ENCODE results near the gene KCNH3.
"Not testable (repeated sequence)": the region's sequence is repeated elsewhere in the genome, so short reads cannot be mapped to it uniquely, and the experiment has no call there.

KCNH3 gene, protein sequence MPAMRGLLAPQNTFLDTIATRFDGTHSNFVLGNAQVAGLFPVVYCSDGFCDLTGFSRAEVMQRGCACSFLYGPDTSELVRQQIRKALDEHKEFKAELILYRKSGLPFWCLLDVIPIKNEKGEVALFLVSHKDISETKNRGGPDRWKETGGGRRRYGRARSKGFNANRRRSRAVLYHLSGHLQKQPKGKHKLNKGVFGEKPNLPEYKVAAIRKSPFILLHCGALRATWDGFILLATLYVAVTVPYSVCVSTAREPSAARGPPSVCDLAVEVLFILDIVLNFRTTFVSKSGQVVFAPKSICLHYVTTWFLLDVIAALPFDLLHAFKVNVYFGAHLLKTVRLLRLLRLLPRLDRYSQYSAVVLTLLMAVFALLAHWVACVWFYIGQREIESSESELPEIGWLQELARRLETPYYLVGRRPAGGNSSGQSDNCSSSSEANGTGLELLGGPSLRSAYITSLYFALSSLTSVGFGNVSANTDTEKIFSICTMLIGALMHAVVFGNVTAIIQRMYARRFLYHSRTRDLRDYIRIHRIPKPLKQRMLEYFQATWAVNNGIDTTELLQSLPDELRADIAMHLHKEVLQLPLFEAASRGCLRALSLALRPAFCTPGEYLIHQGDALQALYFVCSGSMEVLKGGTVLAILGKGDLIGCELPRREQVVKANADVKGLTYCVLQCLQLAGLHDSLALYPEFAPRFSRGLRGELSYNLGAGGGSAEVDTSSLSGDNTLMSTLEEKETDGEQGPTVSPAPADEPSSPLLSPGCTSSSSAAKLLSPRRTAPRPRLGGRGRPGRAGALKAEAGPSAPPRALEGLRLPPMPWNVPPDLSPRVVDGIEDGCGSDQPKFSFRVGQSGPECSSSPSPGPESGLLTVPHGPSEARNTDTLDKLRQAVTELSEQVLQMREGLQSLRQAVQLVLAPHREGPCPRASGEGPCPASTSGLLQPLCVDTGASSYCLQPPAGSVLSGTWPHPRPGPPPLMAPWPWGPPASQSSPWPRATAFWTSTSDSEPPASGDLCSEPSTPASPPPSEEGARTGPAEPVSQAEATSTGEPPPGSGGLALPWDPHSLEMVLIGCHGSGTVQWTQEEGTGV

DNA sequence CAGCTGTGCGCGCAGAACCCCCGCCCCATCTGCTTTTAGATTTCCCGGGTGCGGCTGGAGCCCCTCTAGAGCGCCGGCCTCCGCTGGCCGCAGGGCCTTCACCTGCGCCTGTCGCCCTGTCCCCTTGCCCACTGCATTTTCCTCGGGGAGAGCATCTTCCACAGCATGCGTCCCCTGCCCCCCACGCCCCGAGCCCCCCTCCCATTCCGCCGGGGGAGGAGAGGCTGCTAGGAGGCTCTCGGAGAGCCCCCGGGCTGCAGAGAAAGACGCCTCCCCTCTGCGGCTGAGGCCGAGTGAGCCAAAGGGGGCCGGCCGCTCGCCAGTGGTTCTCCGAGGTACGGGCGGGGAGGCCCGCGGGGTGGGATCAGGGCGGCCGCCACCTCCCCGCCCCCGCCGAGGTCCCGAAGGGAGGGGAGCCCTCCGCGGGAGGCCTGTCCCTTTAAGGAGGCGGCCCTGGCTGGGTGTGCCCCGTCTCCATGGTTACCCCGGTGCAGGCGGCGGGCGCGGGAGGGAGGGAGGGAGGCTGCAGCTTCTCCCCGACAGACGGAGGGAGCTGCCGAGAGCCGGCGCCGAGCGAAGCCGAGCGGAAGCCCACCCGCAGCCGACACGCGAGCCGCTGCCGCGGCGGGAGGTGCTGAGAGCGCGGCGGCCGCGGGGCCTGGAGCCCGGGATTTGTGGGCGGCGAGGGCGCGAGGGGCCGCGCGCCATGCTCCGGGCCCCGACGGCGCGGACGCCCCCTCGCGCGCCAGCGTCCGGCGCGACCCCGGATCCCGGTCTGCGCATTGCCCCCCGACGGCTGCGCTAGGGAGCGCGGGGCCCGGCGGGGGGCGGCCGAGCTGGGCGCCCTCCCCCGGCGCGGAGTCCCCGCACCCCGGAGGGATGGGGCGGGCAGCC lies at the start of gene KCNH3:
Gene KCNH3, plus strand, starts transcription at position 521 of the 894 bp plus-strand sequence. CDS start 387 bp downstream, outside the sequence.
- peak; percentile 91 for DNase-seq

DNA sequence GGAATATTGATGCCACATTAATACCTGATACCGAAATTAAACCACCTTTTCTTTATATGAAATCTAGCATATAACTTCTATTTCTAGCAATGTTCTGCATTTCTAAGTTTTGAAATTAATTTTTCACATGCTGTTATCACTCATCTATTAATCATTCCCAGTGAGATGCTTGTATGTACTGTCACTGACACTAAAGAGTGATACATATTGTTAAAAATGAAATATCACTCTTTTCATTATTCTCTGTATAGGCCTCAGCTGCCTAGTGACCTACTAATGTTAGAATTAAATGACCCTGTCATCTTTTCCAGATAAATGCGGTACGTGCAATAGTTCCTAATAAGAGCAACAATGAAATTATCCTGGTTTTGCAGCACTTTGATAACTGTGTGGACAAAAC lies 49.7 kb upstream of the KCNH3 start:
- no peak for DNase-seq

DNA sequence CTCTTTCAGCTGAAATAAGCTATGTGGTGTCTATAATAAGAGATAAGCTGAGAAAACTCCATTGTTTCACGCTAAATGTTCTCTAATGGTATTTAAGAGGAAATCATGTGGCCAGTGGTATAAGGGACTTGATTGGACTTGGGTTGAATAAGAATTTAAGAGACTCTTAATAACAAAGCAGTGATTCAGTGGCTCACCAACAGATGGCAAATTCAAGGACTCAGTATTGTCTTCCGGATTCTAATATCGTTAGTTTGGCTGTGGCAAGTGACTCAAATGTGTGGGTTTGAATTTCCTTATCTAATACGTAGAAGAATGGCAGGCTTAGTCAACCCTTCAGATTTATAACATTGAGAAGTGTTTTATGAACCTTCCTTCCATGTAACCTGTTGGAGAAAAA lies 49.1 kb upstream of the KCNH3 start:
- DNase-seq: no peak

DNA sequence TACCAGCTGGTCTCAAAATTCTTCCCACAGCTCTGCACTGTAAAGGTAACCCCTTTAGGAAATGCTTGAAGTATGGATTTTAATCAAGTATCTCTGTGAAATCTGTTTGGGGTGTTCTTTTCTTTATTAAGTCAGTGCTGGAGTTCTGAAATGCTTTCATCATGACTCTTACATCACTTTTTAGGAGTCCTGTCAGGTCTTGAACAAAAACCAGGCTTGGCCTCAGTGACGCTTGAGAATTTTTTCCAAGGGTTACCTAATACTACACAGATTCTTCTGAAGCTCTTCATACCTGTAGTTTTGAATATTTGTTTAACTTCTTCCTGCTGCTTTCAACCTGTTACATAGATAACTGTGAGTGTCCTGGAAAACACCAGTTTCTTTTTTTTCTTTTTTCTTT lies 47.0 kb upstream of the KCNH3 start:
- DNase-seq: no peak

DNA sequence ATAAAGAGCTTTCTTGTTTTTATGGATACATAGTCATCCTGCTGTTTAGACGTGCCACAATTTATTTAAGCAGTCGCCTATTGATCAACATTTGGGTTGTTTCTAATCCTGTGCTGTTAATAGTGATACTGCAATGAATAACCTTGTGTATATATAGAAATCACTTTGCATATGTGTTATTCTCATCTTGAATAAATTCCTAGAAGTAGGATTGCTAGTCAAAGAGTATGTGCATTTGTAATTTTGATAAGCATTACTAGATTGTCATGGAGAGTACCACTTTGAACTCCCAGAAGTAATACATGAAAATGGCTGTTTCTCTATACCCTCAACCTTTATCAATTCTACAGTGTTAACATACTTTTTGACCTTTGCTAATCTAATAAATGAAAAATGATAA lies 44.9 kb upstream of the KCNH3 start:
- no peak for DNase-seq

DNA sequence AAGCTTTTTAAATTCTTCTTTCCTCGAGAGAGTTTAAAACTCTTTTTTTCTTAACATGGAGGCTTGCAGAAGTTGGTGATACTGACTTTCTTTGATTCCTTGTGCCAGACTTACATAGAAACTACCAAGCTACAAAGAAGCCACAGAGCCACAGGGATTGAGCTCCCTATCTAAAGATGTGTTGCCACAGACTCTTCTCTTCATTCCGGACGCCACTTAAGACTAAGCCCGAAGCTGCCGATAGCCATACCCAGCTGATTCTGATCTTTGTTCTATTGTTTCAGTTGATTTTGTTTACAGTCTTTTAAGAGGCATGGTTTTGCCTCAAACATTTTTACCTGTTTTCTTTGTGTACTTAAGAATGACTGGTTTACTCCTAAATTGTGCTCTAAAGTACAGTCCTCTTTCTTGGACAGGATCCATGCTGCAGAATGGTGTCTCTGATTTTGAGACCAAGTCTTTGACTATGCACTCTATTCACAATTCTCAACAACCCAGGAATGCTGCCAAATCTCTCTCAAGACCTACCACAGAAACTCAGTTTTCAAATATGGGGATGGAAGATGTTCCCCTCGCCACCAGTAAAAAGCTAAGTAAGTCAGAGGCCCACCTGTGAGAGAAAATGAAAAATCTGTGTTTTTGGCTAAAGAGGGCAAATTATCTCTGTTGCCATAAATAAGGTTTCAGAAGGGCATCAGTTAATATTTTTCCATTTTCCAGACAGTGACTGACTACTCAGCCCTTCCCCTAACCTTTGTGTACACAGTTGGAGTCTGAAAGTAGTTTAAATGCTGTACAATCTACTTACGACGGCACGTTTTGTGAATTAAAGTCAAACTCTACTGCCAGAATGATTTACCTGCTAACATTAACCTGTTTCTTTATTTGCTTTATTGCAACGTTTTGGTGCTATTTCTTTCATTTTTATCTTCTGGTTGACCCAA lies 42.1 kb upstream of the KCNH3 start:
- DNase-seq: no peak

DNA sequence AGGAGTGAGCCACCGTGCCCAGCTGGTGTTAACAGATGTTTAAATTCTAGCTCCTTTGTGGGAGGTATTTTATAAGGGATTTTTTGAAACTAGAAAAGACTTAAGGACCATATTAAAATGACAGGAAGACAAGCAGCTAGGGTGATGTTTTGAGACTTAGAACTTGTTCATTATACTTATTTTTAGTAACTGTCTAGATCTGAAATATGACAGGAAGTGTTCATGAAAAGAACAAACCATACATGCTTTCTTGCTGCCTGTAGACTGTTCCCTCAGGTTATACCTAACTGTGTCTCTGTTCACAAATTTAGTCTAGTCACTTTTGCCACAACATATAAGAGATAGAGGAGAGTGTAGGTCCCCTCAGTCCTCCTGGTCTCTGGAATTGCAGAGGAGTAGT lies 36.9 kb upstream of the KCNH3 start:
- no peak for DNase-seq

DNA sequence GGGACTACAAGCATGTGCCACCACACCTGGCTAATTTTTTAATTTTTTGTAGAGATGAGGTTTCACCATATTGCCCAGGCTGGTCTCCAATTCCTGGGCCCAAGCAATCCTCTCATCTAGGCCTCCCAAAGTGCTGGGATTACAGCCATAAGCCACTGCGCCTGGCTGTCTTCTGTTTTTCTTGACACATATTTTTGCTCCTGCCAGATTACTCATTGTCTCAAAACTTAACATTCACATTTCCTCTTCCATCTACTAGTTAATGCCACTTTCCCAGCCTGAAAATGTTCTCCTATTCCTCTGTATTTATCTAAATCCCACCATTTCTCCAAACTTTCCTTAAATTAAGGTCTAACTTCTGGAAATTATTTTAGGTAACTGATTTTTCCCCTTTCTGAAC lies 36.2 kb upstream of the KCNH3 start:
- no peak for DNase-seq

DNA sequence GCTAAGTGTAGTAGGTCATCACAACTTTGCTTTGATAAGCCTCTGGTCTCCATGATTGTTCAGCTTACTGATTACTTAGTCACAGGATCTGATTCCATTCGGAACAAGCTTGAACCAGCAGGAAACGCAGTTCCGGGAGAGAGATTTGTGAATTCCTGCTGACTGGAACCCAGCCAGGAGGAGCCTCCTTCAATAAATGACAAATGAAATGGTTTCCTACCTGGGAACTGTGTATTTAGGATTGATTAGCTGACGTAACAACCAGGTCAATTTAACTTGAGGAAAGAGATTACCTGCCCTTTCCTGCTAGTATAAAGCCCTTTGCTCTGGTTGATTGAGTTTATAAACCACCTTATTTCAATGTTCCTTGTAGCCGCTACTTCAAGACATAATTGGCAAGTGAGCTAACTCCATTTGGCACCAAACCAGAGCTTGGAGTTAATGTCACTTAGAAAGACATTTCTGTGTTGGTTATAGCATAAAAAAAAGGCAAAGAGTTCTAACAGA lies 35.1 kb upstream of the KCNH3 start:
- no peak for DNase-seq

DNA sequence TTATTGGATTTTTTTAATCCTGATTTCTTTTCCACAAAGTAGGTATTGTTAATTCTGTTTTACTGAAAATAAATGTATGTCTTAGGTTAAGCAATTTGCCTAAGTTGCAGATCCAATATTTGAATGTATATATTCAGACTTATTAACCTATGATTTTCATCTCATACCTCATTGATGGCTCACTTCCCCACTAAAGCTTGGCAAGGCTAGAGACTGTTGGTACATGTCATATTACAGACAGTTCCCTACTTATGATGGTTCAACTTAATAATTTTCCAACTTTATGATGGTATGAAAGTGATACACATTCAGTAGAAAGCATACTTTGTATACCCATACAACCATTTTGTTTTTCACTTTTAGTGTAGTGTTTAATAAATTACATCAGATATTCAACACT lies 33.2 kb upstream of the KCNH3 start:
- DNase-seq: no peak

DNA sequence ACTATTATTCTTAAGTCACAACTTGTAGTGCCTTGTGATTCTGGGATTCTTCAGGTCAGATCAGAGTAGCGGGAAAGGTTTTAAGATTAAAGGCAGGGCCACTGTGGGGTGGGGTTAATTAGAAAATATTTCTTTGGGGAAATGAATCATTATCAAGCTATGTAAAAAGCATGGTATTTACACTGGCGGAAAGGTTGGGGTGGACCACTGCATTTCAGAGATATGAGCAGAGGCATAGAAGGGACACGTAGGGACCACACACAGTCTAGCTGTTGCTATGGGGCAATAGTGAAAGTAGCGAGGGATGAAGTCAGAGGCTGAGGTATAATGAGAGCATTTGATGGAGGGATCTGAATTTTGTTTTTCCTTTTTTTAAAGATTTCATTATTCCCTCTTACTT lies 31.7 kb upstream of the KCNH3 start:
- no peak for DNase-seq

DNA sequence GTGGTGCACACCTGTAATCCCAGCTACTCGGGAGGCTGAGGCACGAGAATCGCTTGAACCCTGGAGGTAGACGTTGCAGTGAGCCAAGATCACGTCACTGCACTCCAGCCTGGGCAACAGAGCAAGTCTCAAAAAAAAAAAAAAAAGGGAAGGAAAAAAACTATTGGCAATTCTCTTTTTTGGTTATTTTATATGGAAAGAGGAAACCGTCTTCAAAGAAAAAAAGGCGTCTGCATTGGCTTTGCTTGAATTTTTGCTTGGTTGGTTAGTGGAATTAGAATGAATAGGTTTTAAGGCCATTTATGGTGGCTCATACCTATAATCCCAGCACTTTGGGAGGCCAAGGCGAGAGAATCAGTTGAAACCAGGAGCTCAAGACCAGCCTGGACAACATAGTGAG lies 29.1 kb upstream of the KCNH3 start:
- not testable (repeated sequence) for DNase-seq

DNA sequence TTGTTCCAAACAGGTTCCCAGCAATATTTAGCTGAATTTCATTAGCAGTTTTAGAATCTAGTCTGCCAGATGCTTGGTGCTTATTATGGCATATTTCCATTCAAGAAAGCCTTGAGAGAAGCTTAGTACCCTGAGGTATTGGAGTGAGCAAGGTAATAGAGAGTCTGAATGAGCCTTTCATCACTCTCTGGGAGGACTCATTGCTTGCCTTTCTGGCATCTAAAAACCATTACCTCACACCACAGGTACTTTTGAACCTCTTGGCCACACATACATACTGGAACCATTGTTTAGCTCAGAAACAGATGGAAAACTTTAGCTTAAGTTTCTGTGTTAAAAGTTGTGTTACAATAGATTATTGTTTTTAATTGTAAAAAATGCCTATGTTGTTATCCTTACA lies 27.4 kb upstream of the KCNH3 start:
- no peak for DNase-seq

DNA sequence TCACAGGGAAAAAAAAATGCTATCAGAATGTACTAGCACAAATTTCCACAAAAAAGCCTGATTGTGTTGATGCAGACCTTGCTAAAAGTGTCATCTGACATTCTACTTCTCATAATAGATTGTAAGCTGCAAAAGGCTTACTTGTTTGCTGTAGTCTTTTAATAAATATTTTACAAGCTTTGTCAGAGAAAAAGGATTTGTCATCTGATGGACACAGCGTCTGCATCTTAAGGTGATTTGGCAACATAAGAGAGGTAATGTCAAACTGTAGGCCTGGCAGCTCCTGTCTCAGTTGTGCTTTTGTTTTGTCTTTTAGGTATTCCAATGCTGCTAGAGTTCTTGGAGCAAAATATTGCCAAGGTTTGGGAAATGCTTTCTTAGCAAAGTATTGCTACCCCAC lies 26.3 kb upstream of the KCNH3 start:
- no peak for DNase-seq

DNA sequence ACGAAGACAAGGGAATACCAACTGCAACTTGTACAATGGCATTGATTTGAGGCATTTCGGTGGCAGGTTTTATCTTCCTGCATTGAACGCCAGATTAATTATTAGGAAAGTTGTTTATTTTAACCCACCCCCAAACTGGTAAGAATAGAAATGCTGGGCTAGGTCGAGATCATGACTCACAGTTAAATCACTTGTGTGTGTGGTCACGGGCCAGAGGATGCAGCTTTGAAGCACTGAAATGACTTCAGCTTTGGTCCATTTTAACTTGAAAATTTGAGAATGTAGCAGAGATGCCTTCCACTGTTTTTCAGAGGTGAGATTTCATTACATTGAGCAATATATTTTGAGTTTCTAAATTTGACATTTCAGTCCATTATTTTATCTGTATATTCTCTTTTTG lies 23.6 kb upstream of the KCNH3 start:
- no peak for DNase-seq

DNA sequence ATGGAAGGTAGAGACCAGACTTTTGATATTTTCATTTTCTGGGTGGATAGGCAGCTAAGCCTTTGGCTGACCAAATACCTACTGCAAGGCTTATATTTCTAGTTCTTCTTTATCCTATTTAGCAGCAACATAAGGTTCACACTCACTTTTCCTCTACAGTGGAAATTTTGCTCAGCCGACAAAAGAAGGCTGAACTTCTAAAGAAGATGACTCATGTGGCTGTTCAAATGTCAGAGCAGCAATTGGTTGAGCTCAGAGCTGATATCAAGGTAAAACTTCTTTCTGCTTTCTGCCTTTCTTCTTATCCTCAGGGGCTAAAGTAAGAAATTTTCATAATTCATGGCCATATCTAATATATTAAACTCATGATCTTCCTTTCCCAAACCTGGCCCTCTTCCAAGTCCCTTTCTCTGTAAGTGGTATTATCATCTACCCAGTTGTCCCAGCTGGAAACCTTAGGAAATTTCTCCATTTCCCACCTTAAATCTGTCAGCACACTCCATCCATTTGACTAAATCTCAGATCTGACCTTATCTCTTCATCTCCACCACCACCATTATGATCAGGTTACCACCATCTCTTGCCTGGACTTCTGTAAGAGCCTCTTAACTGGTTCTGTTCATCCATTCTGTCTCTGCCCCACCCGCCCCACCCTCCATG lies 19.8 kb upstream of the KCNH3 start:
- DNase-seq: no peak

DNA sequence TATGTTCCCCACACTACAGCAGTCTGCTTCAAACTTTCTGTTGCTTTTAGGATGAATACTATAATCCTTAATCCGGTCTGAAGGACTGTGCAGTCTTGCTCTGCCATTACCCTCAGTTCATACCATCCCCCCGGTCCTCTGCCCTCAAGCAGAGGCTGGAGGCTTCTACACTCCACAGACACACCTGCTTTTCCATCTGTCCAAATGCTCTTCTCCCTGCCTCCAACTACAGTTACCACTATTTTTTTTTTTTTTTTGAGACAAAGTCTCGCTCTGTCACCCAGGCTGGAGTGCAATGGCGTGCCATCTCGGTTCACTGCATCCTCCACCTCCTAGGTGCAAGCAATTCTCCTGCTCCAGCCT lies 19.3 kb upstream of the KCNH3 start:
- peak; percentile 39 for DNase-seq

DNA sequence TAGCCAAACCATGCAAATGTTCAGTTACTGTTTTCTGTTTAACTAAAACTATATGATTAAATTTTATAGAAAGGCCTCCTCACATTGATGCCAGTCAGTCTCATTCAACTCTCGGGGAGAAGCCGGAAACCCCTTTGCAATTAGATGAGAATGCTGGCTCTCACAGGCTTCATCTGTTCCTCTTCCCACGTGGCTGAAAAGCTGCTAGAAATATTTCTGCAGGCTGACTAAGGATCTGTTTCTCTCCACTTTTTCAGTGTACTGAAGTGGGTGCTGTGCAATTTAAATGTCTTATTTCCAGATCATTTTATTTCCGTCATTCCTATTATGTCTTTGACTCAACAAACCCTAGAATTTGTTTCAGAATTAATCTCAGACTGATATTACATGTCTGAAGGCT lies 17.4 kb upstream of the KCNH3 start:
- no peak for DNase-seq

DNA sequence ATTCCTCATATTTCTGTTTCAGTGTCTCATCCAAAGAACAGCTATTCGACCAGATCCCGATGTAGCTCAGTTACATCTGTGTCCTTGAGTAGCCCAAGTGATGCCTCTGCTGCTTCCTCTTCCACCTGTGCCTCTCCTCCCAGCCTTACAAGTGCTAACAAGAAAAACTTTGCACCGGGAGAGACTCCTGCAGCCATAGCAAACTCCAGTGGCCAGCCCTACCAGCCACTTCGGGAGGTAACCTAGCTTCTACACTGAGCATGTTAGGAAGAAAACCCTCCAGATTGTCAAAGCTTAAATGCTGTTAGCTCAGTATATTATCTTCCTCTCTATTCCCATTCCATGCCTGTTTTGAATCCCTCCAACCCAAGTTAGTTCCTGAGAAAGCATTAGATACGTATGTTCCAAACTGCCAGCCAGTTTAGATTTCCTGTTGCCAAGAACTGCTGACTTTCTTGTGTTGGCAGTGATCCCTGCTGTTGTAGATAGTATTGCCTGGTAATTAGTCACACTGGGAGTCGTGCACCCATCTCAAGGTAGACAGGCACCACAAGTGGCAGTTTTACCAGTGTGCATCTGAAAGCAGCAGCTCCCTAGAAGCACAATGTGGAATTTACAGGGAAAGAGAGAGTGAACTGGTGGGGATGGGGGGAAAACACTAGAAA lies 14.0 kb upstream of the KCNH3 start:
- no peak for DNase-seq

DNA sequence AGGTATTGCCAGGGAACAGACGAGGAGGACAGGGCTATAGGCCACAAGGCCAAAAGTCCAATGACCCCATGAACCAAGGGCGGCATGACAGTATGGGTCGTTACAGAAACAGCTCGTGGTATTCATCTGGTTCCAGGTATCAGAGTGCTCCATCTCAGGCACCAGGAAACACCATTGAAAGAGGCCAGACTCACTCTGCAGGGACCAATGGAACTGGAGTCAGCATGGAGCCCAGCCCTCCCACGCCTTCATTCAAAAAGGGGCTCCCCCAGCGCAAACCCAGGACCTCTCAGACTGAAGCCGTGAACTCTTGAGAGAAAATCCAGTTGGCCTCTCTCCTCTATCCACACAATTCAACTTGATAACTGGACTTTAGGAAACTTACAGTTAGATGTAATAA lies 12.9 kb upstream of the KCNH3 start:
- no peak for DNase-seq
